ENCODE measurements around the gene XXYLT1. TPM values are rescaled to one million over a fixed set of nuclear protein-coding genes. Genes with fewer than 3 reads are reported as not detected.
"Not testable (repeated sequence)": the region's sequence is repeated elsewhere in the genome, so short reads cannot be mapped to it uniquely, and the experiment has no call there.

Gene XXYLT1
- polyA plus RNA-seq, 5 donors = 23.6 to 31.7 (median 25.0) TPM

DNA sequence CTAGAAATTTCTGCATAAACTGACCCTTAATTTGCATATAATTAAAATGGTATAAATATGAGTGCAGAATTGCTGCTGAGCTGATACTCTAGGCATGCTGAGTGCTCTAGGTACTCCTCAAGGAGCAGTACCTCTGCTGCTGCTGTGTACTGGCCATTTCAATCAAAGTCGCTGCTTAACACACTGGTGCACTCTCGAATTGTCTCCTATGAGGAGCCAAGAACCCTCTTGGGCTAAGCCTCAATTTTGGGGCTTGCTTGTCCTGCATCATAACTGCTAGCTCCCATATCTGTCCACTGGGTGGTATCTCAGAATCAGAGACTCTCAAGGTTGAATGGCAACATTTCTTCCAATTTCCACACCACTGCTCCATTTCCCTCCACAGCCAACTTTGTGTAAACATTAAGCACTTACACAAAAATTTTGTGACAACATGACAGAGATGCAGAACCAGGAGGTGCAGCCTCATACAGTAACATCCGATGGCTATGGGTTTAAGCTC lies 82.5 kb downstream of the XXYLT1 start:
- DNase-seq = no peak

DNA sequence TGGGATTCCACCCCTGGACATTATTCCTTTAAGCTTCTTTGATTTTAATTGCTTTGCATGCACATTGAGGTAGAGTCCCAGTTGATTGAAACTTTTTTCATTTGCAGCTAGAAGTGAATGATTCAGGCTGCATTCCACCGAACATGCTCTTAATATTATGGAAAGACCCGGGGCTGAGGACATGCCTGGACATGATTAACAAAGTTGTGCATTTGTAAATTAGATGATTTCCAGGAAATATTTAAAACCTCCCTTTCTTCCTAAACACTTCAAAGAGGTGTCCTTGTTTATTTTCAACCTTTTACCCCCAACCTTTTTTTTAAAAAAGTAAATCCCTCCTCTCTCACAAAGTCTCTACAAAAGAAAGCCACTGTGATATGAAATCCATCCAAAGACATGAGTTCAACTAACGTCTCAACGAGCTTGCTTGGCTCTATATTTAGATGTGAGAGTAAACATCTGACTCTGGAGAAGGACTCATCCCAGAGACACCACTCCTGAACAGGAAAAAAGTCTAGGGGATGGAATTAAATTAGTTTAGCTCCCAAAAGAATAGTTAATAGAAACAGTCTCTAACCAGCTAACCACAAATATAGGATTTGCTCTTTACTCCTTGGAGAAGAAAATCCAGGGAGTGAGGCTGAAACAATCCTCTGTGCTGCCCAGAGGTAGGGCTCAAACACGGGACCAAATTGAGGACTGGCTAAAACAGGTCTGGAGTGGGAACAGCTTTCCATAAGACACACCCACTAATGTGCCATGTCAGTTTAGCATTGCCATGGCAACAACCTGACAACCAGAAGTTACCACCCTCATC lies 83.1 kb downstream of the XXYLT1 start:
- DNase-seq = no peak

DNA sequence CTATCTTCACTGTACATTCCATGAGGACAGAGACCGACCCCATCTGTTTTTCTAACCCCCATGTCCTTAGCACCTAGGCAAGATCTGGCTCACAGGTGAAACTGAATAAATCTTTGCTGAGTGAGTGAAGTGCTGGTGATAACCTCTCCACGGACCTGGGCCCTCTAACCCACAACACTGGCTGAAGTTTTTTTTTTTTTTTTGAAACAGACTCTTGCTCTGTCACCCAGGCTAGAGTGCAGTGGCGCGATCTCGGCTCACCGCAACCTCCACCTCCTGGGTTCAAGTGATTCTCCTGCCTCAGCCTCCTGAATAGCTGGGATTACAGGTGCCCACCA lies 84.3 kb downstream of the XXYLT1 start:
- not testable (repeated sequence) for DNase-seq

DNA sequence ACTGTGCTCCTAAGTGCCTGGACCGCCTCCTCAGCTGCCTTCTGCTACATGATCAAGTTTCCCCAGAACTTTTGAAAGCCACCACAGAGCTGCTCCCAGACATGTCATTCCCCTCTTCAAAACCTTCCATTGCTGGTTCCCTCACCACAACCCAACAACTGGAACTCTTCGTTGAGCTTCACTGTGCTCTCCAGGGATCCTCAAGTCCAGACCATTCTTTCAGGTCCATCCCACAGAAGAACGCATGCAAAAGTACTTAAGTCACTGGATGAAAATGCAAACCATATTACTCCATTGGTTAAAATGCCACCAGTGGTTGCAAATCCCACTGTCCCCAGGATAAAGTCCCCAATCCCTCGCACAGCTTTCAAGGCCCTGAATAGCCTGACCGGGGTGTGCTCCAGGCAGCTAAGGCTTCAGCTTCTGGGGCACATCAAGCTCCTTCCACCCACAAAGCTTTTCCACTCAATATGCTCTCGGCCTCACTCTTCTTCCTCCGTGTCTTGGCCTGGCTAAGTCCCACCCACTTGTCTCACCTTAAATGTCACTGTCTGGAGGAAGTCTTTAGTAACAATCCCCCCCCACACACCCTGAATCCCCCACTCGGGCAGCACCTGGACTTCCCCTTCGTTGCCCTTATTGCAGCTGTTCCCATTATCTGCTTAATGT lies 84.8 kb downstream of the XXYLT1 start:
- no peak for DNase-seq

DNA sequence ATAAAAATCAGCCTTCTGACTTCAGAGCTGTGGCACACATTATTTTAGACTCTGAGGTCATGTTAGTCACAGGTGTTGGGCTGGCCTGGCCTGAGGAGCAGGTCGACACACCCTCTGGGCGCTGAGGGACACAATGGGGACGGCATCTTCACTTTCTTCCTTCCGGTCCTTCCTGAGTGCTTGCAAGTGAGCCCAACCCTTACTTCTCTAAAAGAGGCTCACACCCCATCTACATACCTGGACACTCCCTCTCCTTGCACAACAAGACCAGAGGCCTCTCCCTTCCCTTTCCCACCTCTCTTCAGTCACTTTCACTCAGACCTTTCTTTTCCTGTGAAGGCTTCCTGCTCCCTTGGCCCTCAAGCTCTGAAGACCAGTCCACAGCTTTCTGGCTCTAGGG lies 85.4 kb downstream of the XXYLT1 start:
- no peak for DNase-seq

DNA sequence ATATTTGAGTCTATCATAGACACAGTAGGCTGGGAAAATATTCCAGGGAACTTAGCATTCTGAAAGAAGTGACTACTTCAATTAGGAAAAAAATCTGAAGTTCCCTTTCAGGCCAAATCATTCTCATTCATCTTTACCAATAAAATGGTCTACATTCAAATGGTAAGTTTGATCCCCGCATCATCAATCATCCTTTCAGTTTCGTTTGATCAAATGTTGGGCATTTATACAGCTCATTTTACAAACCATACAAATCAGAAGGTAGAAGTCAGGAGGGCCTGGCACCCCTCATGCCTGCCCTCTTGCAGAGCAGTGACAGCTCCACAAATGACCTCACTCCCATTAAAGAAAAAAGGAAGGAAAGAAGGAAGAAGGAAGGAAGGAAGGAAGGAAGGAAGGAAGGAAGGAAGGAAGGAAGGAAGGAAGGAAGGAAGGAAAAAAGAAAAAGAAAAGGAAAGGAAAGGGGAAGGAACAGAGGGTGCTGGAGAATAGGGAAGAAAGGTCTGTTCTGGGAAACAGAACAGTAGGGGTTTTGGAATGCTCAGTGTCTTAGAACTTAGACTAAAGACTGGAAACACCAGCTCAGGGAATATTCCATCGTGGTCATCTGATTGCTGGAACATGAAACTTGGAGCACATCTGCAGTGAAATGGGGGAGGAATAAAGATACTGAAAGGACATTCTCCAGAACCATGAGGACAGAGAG lies 86.1 kb downstream of the XXYLT1 start:
- DNase-seq = no peak

DNA sequence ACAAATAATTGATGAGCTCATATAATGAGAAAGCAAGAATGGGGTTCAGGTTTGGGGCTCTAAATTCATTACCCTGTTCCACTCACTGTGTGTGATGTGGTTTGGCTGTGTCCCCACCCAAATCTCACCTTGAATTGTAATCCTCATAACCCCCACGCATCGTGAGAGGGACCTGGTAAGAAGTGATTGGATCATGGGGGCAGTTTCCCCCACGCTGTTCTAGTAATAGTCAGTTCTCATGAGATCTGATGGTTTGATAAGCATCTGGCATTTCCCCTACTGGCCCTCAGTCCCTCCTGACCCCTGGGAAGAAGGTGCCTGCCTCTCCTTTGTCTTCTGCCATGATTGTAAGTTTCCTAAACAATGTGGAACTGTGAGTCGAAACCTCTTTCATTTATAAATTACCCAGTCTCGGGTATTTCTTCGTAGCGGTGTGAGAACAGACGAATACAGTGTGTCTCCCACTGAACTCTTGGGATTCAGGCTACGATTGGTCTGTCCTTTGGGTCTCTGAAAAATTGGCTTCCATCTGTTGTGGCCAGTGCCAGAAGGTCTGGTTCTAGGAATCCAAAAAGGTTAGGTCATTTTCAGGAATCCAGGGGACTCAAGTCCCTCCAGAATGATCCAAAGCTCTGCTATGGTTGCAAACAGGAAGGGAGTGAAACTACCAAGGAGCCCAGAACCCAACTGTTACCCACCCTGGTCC lies 87.7 kb downstream of the XXYLT1 start:
- no peak for DNase-seq

DNA sequence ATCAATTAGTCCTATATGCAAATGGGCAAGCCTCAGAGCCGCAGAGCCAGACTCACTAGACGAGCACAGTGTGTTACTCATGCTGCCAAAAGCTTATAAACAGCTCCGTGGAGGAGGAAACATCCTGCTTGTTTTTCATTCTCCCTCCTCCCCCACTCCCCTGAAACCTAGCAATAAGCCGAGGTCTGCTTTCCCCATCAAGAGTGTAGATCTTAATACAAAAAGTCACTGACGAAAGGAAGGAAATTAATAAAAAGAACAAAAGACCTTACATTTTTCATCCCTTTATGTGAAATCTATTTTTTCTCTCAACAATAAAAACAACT lies 88.5 kb downstream of the XXYLT1 start:
- DNase-seq = no peak

DNA sequence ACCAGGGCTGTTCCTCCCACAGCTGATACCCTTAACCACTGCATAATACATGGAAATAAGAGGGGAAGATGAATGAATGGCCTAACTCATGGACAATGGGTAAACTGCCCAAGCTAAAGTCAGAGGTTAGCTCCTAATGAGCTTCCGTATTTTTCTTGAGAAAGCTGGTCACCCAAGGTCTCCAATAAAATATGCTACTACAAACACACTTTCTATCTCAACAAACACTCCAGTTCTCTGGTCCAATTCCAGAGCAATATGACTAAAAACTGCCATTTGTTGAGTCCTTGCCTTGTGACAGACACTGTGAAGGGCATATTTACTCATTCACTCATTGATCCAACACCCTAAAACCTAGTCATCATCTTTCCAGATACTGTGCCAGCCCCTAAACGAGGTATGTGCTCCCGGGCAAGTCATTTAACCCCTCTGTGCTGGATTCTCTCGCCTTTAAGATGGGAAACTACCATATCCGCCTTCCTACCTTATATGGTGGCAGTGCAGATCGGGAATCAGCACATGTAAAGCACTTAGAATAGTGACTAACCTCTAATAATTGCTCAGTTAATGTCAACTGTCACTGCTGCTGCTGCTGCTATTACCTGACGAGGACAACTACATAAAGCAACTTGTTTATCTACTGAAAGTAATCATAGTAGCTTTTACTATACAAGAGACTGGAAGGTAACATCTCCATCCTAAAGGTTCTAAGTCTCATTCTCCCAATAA lies 89.1 kb downstream of the XXYLT1 start:
- no peak for DNase-seq

DNA sequence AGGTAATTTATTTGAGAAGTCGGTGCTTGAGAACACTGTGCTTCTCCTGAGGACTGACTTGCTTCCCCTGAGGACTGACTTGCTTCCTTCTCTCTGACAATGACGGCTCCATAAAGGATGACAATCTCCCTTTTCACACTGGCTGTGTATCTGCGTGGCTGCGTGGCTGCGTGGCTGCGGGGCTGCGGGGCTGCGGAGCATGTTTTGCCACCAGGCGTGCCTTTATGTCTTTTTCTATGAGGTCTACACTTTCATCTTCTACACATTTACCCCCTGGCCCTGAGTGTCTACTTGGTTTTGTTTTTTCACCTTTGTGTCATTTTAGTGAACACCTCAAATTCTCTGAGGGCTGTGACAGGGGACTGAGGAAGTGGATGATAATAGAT lies 89.9 kb downstream of the XXYLT1 start:
- no peak for DNase-seq

DNA sequence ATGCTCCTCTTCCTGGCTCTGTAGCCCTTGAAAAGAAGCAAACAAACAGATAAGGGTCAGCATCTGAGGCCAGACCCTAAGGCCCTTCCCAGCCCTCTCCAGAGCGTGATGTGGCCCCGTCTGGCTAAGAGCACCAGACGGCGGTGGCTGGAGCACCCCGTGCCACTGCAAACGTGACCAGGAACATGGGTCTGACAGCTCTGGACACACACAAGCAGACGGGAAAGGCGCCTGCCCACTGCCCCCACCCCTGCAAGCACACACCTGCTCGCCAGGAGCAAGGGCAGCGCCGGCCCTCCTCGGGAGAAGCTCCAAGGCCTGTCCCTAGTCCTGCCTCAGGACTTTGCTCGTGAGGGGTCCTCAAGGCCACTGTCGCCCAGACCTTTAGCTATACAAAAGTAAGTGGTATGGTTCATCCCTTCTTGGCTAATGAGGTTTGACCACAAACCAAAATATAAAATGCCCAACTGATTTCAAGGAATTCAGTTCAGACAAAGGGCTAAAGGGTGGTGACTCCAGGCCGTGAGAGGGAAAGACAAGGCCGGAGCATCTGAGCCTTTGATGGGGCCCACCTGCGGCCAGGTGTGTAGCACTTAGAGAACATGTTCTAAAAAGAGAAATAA lies 90.4 kb downstream of the XXYLT1 start:
- DNase-seq = no peak

DNA sequence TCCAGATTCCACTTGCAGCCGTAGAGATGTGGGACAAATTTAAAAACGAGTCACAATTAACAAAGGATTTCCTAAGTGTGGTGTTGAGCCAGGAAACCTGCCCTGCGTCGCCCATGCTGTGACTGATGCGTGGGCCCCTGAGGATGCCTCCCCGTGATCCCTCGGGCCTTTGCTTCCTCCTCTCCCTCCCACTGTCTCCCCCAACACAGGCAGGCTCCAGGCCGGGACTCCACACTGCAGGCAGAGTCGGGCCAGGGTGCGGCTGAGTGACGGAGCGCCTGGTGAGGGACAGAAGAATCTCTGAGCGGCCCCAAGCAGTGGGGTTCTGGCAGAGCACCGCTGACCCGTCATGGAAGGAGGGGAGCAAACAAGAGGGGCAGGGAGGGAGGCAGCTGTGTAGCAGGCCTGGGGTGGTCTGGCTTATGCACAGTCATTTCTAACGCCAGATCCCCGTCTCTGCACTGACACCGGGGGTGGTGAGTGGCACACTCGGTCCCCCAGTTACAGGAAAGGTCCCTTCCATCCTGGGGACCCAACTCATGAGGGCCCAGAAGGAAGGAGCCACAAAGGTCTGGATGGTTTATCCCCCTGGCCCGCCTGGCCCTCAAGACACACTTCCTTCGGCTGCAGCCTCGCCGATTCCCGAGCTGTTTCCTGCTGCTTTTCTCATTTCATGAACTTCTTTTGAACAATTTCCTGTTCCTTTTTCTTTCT lies 91.0 kb downstream of the XXYLT1 start:
- no peak for DNase-seq

DNA sequence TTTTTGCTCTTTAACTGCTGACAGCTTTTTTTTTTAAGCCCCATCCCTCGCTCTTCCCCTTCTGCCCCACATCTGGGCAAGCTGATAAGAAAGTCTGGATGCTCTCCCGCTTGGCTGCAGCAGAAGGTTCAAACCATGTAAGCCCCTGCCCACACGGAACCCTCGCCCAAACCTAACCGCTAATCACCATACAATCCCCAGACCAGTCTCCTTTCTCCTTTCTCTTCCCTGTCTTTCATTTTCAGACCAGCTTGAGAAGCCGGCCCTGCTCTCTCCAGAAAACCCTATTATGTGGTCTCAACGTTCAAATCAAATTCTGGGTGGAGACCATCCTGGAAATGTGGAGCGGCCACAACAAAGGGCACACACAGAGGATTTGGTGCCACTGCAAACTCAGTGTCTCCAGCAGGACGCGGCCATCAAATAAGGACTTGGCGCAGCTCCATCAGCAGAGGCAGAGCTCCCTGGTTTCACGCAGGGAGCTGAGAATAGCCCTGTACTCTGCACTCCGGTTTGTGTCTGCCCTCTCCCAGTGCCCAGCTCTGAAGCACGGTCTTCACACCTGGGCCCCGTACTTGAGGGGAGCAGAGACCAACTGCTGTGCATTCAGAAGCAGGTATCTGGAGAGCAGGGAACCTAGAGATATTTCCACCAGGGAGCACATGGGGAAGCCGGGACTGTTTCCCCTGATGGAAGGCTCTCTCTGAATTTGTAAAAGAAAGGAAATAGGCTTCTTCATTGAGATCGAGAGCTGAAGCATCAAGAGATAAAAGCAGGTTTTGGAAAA lies 92.6 kb downstream of the XXYLT1 start:
- peak in 1 of 2 donors; percentile 37 for DNase-seq

DNA sequence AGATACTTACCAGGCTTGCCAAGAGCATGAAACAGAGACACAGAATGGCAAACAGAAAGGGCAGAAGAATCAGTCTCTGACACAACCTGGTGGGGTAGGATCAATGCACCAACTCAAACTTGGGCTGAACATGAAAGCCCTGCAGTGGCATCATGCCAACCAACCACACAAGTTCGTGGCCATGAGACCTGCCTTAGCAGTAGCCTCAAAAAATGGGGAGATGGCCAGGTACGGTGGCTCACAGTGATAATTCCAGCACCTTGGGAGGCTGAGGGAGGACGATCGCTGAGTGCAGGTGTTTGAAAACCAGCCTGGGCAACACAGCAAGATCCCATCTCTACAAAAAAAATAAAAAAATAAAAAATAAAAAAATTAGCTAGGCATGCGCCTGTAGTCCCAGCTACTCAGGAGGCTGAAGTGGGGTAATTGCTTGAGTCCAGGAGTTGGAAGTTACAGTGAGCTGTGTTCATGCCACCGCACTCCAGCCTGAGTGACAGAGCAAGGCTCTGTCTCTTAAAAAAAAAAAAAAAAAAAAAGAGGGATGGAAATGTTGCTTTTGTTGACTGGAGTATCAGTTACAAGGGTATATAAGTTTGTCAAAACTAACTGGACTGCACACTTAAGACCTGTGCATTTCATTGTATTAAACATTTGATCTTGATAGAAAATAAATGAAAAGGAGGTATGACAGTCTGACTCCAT lies 93.4 kb downstream of the XXYLT1 start:
- DNase-seq = no peak

DNA sequence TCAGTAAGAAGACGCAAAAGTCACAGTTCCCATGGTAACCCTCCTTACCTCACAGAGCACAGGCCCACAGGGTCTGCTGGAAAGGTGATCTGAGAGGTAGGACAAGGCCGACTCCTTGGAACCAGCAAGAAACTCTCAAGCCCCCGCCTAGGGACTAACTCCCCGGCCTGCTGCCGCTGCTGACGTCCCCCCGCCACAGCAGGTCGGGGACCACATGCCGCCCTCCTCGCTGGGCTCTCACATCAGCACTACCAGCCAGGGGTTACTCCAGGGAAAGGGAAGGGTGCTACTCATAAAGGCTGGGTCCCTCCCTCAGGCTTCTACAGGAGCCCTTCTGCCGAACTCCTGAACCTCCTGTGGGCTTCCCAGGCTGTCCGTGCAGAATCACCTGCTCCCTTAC lies 94.2 kb downstream of the XXYLT1 start:
- no peak for DNase-seq

DNA sequence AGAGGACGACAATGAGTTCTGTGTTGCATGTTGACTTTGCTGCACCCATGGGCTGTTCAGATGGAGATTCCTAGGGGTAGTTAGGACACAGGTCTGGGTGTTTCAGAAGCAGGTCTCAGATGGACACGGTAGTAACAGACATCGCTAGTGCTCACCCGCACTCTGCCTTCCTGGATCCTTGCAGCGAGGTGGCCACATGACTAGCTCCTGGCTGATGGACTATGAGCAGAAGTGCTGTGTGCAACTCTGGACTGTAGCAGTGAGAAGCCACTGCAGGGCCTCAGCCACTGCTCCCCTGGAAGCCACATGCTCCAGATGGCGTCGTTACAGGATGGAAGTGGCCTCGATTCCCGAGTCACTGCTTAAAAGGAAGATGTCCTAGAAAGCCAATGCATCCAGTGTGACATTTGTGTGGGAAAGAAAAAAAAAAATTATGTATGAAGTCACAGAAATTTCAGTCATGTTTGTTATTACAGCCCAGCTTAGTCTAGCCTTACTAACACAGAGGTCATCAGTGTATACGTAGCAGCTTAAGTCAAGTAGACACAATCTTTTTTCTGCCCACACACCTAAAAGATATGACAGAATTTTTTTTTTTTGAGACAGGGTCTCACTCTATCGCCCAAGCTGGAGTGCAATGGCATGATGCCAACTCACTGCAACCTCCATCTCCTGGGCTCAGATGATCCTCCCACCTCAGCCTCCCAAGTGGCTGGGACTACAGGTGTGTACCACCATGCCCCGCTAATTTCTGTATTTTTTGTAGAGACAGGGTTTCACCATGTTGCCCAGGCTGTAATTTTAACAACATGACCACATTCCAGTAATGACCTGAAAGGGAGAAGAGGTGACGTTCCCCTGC lies 95.3 kb downstream of the XXYLT1 start:
- DNase-seq = no peak

DNA sequence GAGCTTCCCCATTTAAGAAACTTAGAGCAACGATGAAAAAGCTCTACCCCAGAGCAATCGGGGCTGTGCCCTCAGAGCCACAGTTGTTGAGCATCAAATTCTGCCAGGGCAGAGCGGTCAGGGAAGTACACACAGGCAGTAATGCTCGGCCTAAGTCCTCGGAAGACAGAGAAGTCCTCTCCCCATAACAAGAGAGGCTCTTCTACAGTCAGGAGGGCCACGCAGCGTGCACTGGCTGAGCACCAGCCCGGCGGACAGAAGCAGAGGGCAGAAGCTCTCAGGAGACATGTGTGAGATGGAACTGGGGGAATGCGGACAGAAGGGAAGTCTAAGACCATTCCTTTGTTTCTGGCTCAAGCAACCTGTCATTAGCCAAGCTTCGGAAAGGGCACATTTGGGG lies 95.9 kb downstream of the XXYLT1 start:
- DNase-seq = no peak

DNA sequence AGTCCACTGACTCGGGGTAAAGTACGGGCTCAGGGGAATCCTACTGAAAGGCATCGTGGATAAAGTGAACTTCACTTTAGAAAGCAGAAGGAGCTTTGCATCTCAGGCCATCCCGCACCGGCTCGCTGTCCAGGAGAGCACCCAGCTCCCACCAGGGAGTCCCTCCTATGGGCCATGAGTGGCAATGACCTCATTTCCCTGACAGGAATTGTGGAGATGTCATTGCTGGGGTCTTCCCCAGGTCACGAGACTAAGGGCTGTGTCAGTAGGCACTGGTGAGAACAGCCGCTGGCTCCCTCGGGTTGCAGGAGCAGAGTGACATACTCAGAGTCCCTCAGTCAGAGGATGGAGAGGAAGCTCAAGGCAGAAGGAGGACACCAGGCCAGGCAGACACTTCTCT lies 97.3 kb downstream of the XXYLT1 start:
- no peak for DNase-seq
